ENCODE data around the gene RGS9.
A peak's percentile ranks its signal among the peaks of the same experiment; 100 is the strongest.
"Not testable (repeated sequence)": the region's sequence is repeated elsewhere in the genome, so short reads cannot be mapped to it uniquely, and the experiment has no call there.

Gene RGS9

GRCh38 chr17:65198653-65199382 lies 61.6 kb downstream of the RGS9 start:
- H3K27me3 Mint-ChIP-seq: no peaks in the 10 kb centered on the region
- H3K27ac Mint-ChIP-seq: peak overlapping the region; percentile 27
- H3K36me3 Mint-ChIP-seq: no peaks in the 10 kb centered on the region

GRCh38 chr17:65201331-65201730 lies 64.2 kb downstream of the RGS9 start:
- no peaks in the 10 kb centered on the region for H3K27me3 Mint-ChIP-seq
- H3K4me1 Mint-ChIP-seq: peaks cover 5% of the 10 kb centered on the region
- H3K9me3 Mint-ChIP-seq: no peaks in the 10 kb centered on the region
- H3K27ac Mint-ChIP-seq: no peak overlapping the region
- H3K36me3 Mint-ChIP-seq: no peaks in the 10 kb centered on the region
- no peak overlapping the region for H3K4me3 Mint-ChIP-seq

More at GRCh38 chr17:65198653-65199382, 61.6 kb downstream of the RGS9 start:
- Mint-ChIP-seq H3K4me3 (no peak overlapping the region), H3K9me3 (no peaks in the 10 kb centered on the region), H3K4me1 (peaks cover 13% of the 10 kb centered on the region)

GRCh38 chr17:65202844-65203571 lies 65.8 kb downstream of the RGS9 start:
- H3K27me3 Mint-ChIP-seq: no peaks in the 10 kb centered on the region
- H3K27ac Mint-ChIP-seq: no peak overlapping the region
- no peak overlapping the region for H3K4me3 Mint-ChIP-seq
- no peaks in the 10 kb centered on the region for H3K9me3 Mint-ChIP-seq
- no peaks in the 10 kb centered on the region for H3K36me3 Mint-ChIP-seq
- peaks cover 5% of the 10 kb centered on the region for H3K4me1 Mint-ChIP-seq

- Mint-ChIP-seq H3K4me3 (no peak overlapping the region), H3K36me3 (no peaks in the 10 kb centered on the region), H3K27ac (no peak overlapping the region), H3K27me3 (no peaks in the 10 kb centered on the region), H3K9me3 (no peaks in the 10 kb centered on the region), H3K4me1 (no peaks in the 10 kb centered on the region)
These were observed 66.8 kb downstream of the RGS9 start for GRCh38 chr17:65204001-65204400.

GRCh38 chr17:65205655-65206054 lies 68.5 kb downstream of the RGS9 start:
- Mint-ChIP-seq H3K4me1 (no peaks in the 10 kb centered on the region), H3K36me3 (no peaks in the 10 kb centered on the region), H3K27me3 (no peaks in the 10 kb centered on the region), H3K27ac (no peak overlapping the region), H3K9me3 (no peaks in the 10 kb centered on the region), H3K4me3 (no peak overlapping the region)

- H3K27ac Mint-ChIP-seq, H3K4me3 Mint-ChIP-seq, H3K36me3 Mint-ChIP-seq, H3K27me3 Mint-ChIP-seq, H3K9me3 Mint-ChIP-seq, H3K4me1 Mint-ChIP-seq: not testable (repeated sequence)
These were observed 70.3 kb downstream of the RGS9 start for GRCh38 chr17:65207448-65207847.

GRCh38 chr17:65208717-65209116 lies 71.5 kb downstream of the RGS9 start:
- Mint-ChIP-seq H3K36me3 (no peaks in the 10 kb centered on the region), H3K4me3 (no peak overlapping the region), H3K9me3 (no peaks in the 10 kb centered on the region), H3K27me3 (no peaks in the 10 kb centered on the region), H3K4me1 (no peaks in the 10 kb centered on the region), H3K27ac (no peak overlapping the region)

GRCh38 chr17:65218261-65218660 lies 81.1 kb downstream of the RGS9 start:
- Mint-ChIP-seq H3K4me1 (no peaks in the 10 kb centered on the region), H3K27ac (no peak overlapping the region), H3K4me3 (no peak overlapping the region), H3K27me3 (peaks cover 7% of the 10 kb centered on the region), H3K9me3 (no peaks in the 10 kb centered on the region), H3K36me3 (no peaks in the 10 kb centered on the region)

- Mint-ChIP-seq H3K27ac (no peak overlapping the region), H3K4me3 (no peak overlapping the region), H3K4me1 (no peaks in the 10 kb centered on the region), H3K9me3 (no peaks in the 10 kb centered on the region), H3K27me3 (peaks cover 7% of the 10 kb centered on the region), H3K36me3 (no peaks in the 10 kb centered on the region)
These were observed 82.0 kb downstream of the RGS9 start for GRCh38 chr17:65219124-65219523.

- Mint-ChIP-seq H3K9me3 (no peaks in the 10 kb centered on the region), H3K27ac (no peak overlapping the region), H3K4me3 (no peak overlapping the region), H3K27me3 (peaks cover 7% of the 10 kb centered on the region), H3K36me3 (no peaks in the 10 kb centered on the region), H3K4me1 (no peaks in the 10 kb centered on the region)
These were observed 82.5 kb downstream of the RGS9 start for GRCh38 chr17:65219707-65220106.

GRCh38 chr17:65220732-65221131 lies 83.6 kb downstream of the RGS9 start:
- Mint-ChIP-seq H3K27me3 (peaks cover 3% of the 10 kb centered on the region), H3K9me3 (no peaks in the 10 kb centered on the region), H3K36me3 (no peaks in the 10 kb centered on the region), H3K27ac (no peak overlapping the region), H3K4me1 (no peaks in the 10 kb centered on the region), H3K4me3 (no peak overlapping the region)

- Mint-ChIP-seq H3K9me3 (no peaks in the 10 kb centered on the region), H3K27me3 (no peaks in the 10 kb centered on the region), H3K4me3 (no peak overlapping the region), H3K36me3 (no peaks in the 10 kb centered on the region), H3K4me1 (no peaks in the 10 kb centered on the region), H3K27ac (no peak overlapping the region)
These were observed 85.1 kb downstream of the RGS9 start for GRCh38 chr17:65222214-65222738.

- no peaks in the 10 kb centered on the region for H3K27me3 Mint-ChIP-seq
- H3K27ac Mint-ChIP-seq: no peak overlapping the region
- peaks cover 25% of the 10 kb centered on the region for H3K4me1 Mint-ChIP-seq
- no peaks in the 10 kb centered on the region for H3K9me3 Mint-ChIP-seq
- no peaks in the 10 kb centered on the region for H3K36me3 Mint-ChIP-seq
- no peak overlapping the region for H3K4me3 Mint-ChIP-seq
These were observed 87.9 kb downstream of the RGS9 start for GRCh38 chr17:65225061-65225460.

- Mint-ChIP-seq H3K4me3 (no peak overlapping the region), H3K9me3 (no peaks in the 10 kb centered on the region), H3K36me3 (no peaks in the 10 kb centered on the region), H3K4me1 (peaks cover 26% of the 10 kb centered on the region), H3K27ac (no peak overlapping the region), H3K27me3 (no peaks in the 10 kb centered on the region)
These were observed 89.1 kb downstream of the RGS9 start for GRCh38 chr17:65226227-65226626.

GRCh38 chr17:65227637-65228036 lies 90.5 kb downstream of the RGS9 start:
- no peak overlapping the region for H3K27ac Mint-ChIP-seq
- no peak overlapping the region for H3K4me3 Mint-ChIP-seq
- no peaks in the 10 kb centered on the region for H3K9me3 Mint-ChIP-seq

GRCh38 chr17:65228287-65228686 lies 91.1 kb downstream of the RGS9 start:
- no peaks in the 10 kb centered on the region for H3K36me3 Mint-ChIP-seq
- no peaks in the 10 kb centered on the region for H3K27me3 Mint-ChIP-seq
- no peak overlapping the region for H3K27ac Mint-ChIP-seq
- peaks cover 31% of the 10 kb centered on the region for H3K4me1 Mint-ChIP-seq
- no peaks in the 10 kb centered on the region for H3K9me3 Mint-ChIP-seq
- H3K4me3 Mint-ChIP-seq: no peak overlapping the region

More at GRCh38 chr17:65227637-65228036, 90.5 kb downstream of the RGS9 start:
- peaks cover 31% of the 10 kb centered on the region for H3K4me1 Mint-ChIP-seq
- no peaks in the 10 kb centered on the region for H3K27me3 Mint-ChIP-seq
- H3K36me3 Mint-ChIP-seq: no peaks in the 10 kb centered on the region

All from activated naive CD4-positive, alpha-beta T cell treated with anti-CD3 and anti-CD28 coated beads, Interleukin-2, amount 50 U/mL, for 24 hours (primary cell).